ENCODE results near the gene NFU1. TPM values are rescaled to one million over a fixed set of nuclear protein-coding genes. Genes with fewer than 3 reads are reported as not detected.

Gene NFU1
- total RNA-seq, 1 donor from 2014 or later: 94.2 TPM

- DNase-seq (ENCODE audit: low spot score): no peak
Measured at GRCh38 chr2:69348781-69349180, 88.5 kb downstream of the NFU1 start.

Other genes starting within 250 kb of the NFU1 start
- gene GFPT1, start 50.2 kb downstream of the NFU1 start, total RNA-seq: 195 TPM
- gene AAK1, start 206.3 kb upstream of the NFU1 start, total RNA-seq: 73.6 TPM